ENCODE measurements around the gene AKT3. TPM values are rescaled to one million over a fixed set of nuclear protein-coding genes. Genes with fewer than 3 reads are reported as not detected.

AKT3 gene
- total RNA-seq, 2 experiments from 2014 or later = 28.3 to 31.5 TPM

GRCh38 chr1:243507001-243507671, 342.9 kb downstream of the AKT3 start:
- H3K27me3 Mint-ChIP-seq = no peaks in the 10 kb centered on the region
- no peak overlapping the region for H3K4me3 Mint-ChIP-seq
- ChIA-PET CTCF (interaction anchor here (1.0 kb wide), 1 partner anchor 15 kb away, joined by 3 read pairs; no protein-coding TSS in a partner anchor), POLR2A (no interaction called here)
- H3K4me1 Mint-ChIP-seq = peaks cover 25% of the 10 kb centered on the region
- H3K27ac Mint-ChIP-seq = no peak overlapping the region
- no peaks in the 10 kb centered on the region for H3K9me3 Mint-ChIP-seq
- DNase-seq = no peak
- peaks cover 21% of the 10 kb centered on the region for H3K36me3 Mint-ChIP-seq (ENCODE audit: low read depth)

GRCh38 chr1:243505986-243506689, 343.9 kb downstream of the AKT3 start:
- CTCF ChIA-PET = no interaction called here
- no peak overlapping the region for H3K4me3 Mint-ChIP-seq
- H3K27me3 Mint-ChIP-seq = no peaks in the 10 kb centered on the region
- H3K9me3 Mint-ChIP-seq = no peaks in the 10 kb centered on the region
- peaks cover 25% of the 10 kb centered on the region for H3K4me1 Mint-ChIP-seq
- H3K36me3 Mint-ChIP-seq (ENCODE audit: low read depth) = peaks cover 14% of the 10 kb centered on the region
- H3K27ac Mint-ChIP-seq = no peak overlapping the region
- DNase-seq = no peak
- POLR2A ChIA-PET = no interaction called here

GRCh38 chr1:243503155-243503554, 346.9 kb downstream of the AKT3 start:
- DNase-seq = no peak
- POLR2A ChIA-PET = no interaction called here
- CTCF ChIA-PET = interaction anchor here (0.9 to 1.1 kb wide), 2 partner anchors 9 to 112 kb away, joined by 3 to 4 read pairs; no protein-coding TSS in a partner anchor
- H3K27me3 Mint-ChIP-seq = no peaks in the 10 kb centered on the region
- peaks cover 9% of the 10 kb centered on the region for H3K36me3 Mint-ChIP-seq (ENCODE audit: low read depth)
- no peak overlapping the region for H3K4me3 Mint-ChIP-seq
- H3K9me3 Mint-ChIP-seq = no peaks in the 10 kb centered on the region
- peaks cover 14% of the 10 kb centered on the region for H3K4me1 Mint-ChIP-seq
- no peak overlapping the region for H3K27ac Mint-ChIP-seq

- CTCF ChIA-PET = no interaction called here
- Mint-ChIP-seq H3K27ac (no peak overlapping the region), H3K9me3 (no peaks in the 10 kb centered on the region), H3K4me3 (no peak overlapping the region), H3K4me1 (peaks cover 1% of the 10 kb centered on the region), H3K36me3 (ENCODE audit: low read depth) (peaks cover 9% of the 10 kb centered on the region), H3K27me3 (no peaks in the 10 kb centered on the region)
- no peak for DNase-seq
- POLR2A ChIA-PET = no interaction called here
Observed at GRCh38 chr1:243501002-243501401, 349.0 kb downstream of the AKT3 start.

- Mint-ChIP-seq H3K27me3 (no peaks in the 10 kb centered on the region), H3K9me3 (no peaks in the 10 kb centered on the region), H3K36me3 (ENCODE audit: low read depth) (peaks cover 9% of the 10 kb centered on the region), H3K4me1 (peaks cover 4% of the 10 kb centered on the region), H3K27ac (no peak overlapping the region), H3K4me3 (no peak overlapping the region)
- no peak for DNase-seq
- CTCF ChIA-PET = no interaction called here
- POLR2A ChIA-PET = no interaction called here
Observed at GRCh38 chr1:243500512-243500911, 349.5 kb downstream of the AKT3 start.

GRCh38 chr1:243499711-243500110, 350.3 kb downstream of the AKT3 start:
- Mint-ChIP-seq H3K4me1 (peaks cover 4% of the 10 kb centered on the region), H3K4me3 (no peak overlapping the region), H3K9me3 (no peaks in the 10 kb centered on the region), H3K27ac (no peak overlapping the region), H3K27me3 (no peaks in the 10 kb centered on the region), H3K36me3 (ENCODE audit: low read depth) (peaks cover 5% of the 10 kb centered on the region)
- POLR2A ChIA-PET = no interaction called here
- DNase-seq = no peak
- CTCF ChIA-PET = no interaction called here

- H3K4me1 Mint-ChIP-seq = peaks cover 4% of the 10 kb centered on the region
- no peak overlapping the region for H3K4me3 Mint-ChIP-seq
- ChIA-PET POLR2A (no interaction called here), CTCF (no interaction called here)
- no peaks in the 10 kb centered on the region for H3K27me3 Mint-ChIP-seq
- no peak overlapping the region for H3K27ac Mint-ChIP-seq
- DNase-seq = no peak
- H3K9me3 Mint-ChIP-seq = no peaks in the 10 kb centered on the region
- peaks cover 5% of the 10 kb centered on the region for H3K36me3 Mint-ChIP-seq (ENCODE audit: low read depth)
Observed at GRCh38 chr1:243499248-243499647, 350.8 kb downstream of the AKT3 start.

GRCh38 chr1:243497939-243498681, 351.9 kb downstream of the AKT3 start:
- Mint-ChIP-seq H3K36me3 (ENCODE audit: low read depth) (peaks cover 1% of the 10 kb centered on the region), H3K4me1 (peaks cover 4% of the 10 kb centered on the region), H3K27ac (no peak overlapping the region), H3K27me3 (no peaks in the 10 kb centered on the region), H3K4me3 (no peak overlapping the region), H3K9me3 (no peaks in the 10 kb centered on the region)
- ChIA-PET CTCF (interaction anchor here (0.6 kb wide), 1 partner anchor 87 kb away, joined by 3 read pairs; no protein-coding TSS in a partner anchor), POLR2A (no interaction called here)
- DNase-seq = no peak

GRCh38 chr1:243496806-243497205, 353.2 kb downstream of the AKT3 start:
- Mint-ChIP-seq H3K27me3 (no peaks in the 10 kb centered on the region), H3K4me1 (peaks cover 4% of the 10 kb centered on the region), H3K4me3 (no peak overlapping the region), H3K27ac (no peak overlapping the region), H3K9me3 (no peaks in the 10 kb centered on the region), H3K36me3 (ENCODE audit: low read depth) (no peaks in the 10 kb centered on the region)
- POLR2A ChIA-PET = no interaction called here
- CTCF ChIA-PET = no interaction called here
- DNase-seq = no peak

- Mint-ChIP-seq H3K27me3 (no peaks in the 10 kb centered on the region), H3K4me3 (no peak overlapping the region), H3K36me3 (ENCODE audit: low read depth) (no peaks in the 10 kb centered on the region), H3K9me3 (no peaks in the 10 kb centered on the region), H3K4me1 (peaks cover 4% of the 10 kb centered on the region), H3K27ac (no peak overlapping the region)
- no peak for DNase-seq
- ChIA-PET POLR2A (no interaction called here), CTCF (no interaction called here)
Observed at GRCh38 chr1:243496187-243496646, 353.8 kb downstream of the AKT3 start.

- ChIA-PET POLR2A (no interaction called here), CTCF (no interaction called here)
- H3K36me3 Mint-ChIP-seq (ENCODE audit: low read depth) = no peaks in the 10 kb centered on the region
- H3K9me3 Mint-ChIP-seq = no peaks in the 10 kb centered on the region
- H3K4me3 Mint-ChIP-seq = no peak overlapping the region
- H3K27me3 Mint-ChIP-seq = no peaks in the 10 kb centered on the region
- no peak for DNase-seq
- H3K27ac Mint-ChIP-seq = no peak overlapping the region
- peaks cover 4% of the 10 kb centered on the region for H3K4me1 Mint-ChIP-seq
Observed at GRCh38 chr1:243495442-243496186, 354.4 kb downstream of the AKT3 start.

GRCh38 chr1:243494741-243495431, 355.2 kb downstream of the AKT3 start:
- Mint-ChIP-seq H3K4me3 (no peak overlapping the region), H3K4me1 (peaks cover 4% of the 10 kb centered on the region), H3K9me3 (no peaks in the 10 kb centered on the region), H3K36me3 (ENCODE audit: low read depth) (no peaks in the 10 kb centered on the region), H3K27me3 (no peaks in the 10 kb centered on the region), H3K27ac (peak overlapping the region; percentile 11)
- ChIA-PET POLR2A (no interaction called here), CTCF (no interaction called here)
- DNase-seq = no peak
